Smooth muscle cell (in vitro differentiated cells): ENCODE results near the gene SEMA7A. TPM values are rescaled to one million over a fixed set of nuclear protein-coding genes. Genes with fewer than 3 reads are reported as not detected.
"Not testable (repeated sequence)": the region's sequence is repeated elsewhere in the genome, so short reads cannot be mapped to it uniquely, and the experiment has no call there.

ENCODE experiments used
- DNase-seq: peaks from one replicate; lab custom pipeline; 2025; ENCODE audit not compliant: unreplicated experiment; lab: John Stamatoyannopoulos, UW
- H2AFZ ChIP-seq: fragments of 200-600 bp; sonication (generic); 2 replicates; pipeline ENCODE4 v1.6.0; 2016; ENCODE audit warnings: antibody characterized with exemption, low read depth, mild to moderate bottlenecking
- H3F3A ChIP-seq: fragments of 200-600 bp; sonication (generic); 2 replicates; pipeline ENCODE4 v1.6.0; 2017; ENCODE audit warnings: antibody characterized with exemption, low read depth
- H3K27ac ChIP-seq: fragments of 200-600 bp; sonication (generic); 2 replicates; pipeline ENCODE4 v1.5.1; 2016; ENCODE audit warnings: low read depth, mild to moderate bottlenecking
- H3K27me3 ChIP-seq: fragments of 200-600 bp; sonication (generic); 2 replicates; pipeline ENCODE4 v1.6.1; 2016; ENCODE audit warnings: low read depth, mild to moderate bottlenecking
- H3K36me3 ChIP-seq: fragments of 200-600 bp; sonication (generic); 2 replicates; pipeline ENCODE4 v1.5.1; 2016; ENCODE audit warnings: low read depth
- H3K4me1 ChIP-seq: fragments of 200-600 bp; sonication (generic); 2 replicates; pipeline ENCODE4 v1.5.1; 2016; ENCODE audit warnings: low read depth
- H3K4me2 ChIP-seq: fragments of 200-600 bp; sonication (generic); 2 replicates; pipeline ENCODE4 v1.6.0; 2016; ENCODE audit warnings: mild to moderate bottlenecking
- H3K4me3 ChIP-seq: fragments of 200-600 bp; sonication (generic); 2 replicates; pipeline ENCODE4 v1.5.1; 2016; ENCODE audit warnings: mild to moderate bottlenecking
- H3K79me2 ChIP-seq: fragments of 200-600 bp; sonication (generic); 2 replicates; pipeline ENCODE4 v1.6.0; 2016; ENCODE audit warnings: low read depth, mild to moderate bottlenecking
- H3K9ac ChIP-seq: fragments of 200-600 bp; sonication (generic); 2 replicates; pipeline ENCODE4 v1.6.0; 2016; ENCODE audit warnings: low read depth
- H3K9me3 ChIP-seq: fragments of 200-600 bp; sonication (generic); replicated peaks from 2 replicates; pipeline ENCODE4 v1.5.1; 2016; ENCODE audit warnings: low read depth
- H4K20me1 ChIP-seq: fragments of 200-600 bp; sonication (generic); 2 replicates; pipeline ENCODE4 v1.6.0; 2016; ENCODE audit warnings: low read depth
- WGBS: methylation state at CpG from one replicate; pipeline ENCODE4 v1.1.7; 2016; ENCODE audit warnings: low lambda C conversion rate; 5-methylcytosine and 5-hydroxymethylcytosine counted together
- microRNA-seq: library from miRNA; unstranded; fragments of <30 nt; microRNA quantifications from one replicate; pipeline ENCODE4, GENCODE V29; 2016; ENCODE audit warnings: borderline number of aligned reads
- polyA plus RNA-seq: library from polyadenylated mRNA; unstranded; fragments of >200 nt; fragmentation: Nextera tagmentation; extraction: Ambion mirVana; gene quantifications from 2 replicates; pipeline ENCODE4 v1.2.1, GENCODE V29; 2016
- small RNA-seq: library from RNA; depleted of rRNA; stranded (forward); fragments of <200 nt; gene quantifications from one replicate; pipeline ENCODE3, GENCODE V24; 2014
- total RNA-seq: library from RNA; depleted of rRNA; stranded (reverse); fragments of >200 nt; gene quantifications from 2 replicates; pipeline ENCODE4 v1.2.3, GENCODE V29; 2014
- TF ChIP-seq, protein P1 (sequence below): fragments of 200-600 bp; sonication (generic); IDR thresholded peaks from 2 replicates; pipeline ENCODE4 v1.5.1; 2017; ENCODE audit warnings: borderline replicate concordance, mild to moderate bottlenecking, antibody characterized with exemption; ENCODE audit not compliant: insufficient read depth, poor library complexity, severe bottlenecking

SEMA7A gene
- total and polyA plus RNA-seq, 2 experiments from 2014 or later = 9.3 to 44.5 TPM

DNA sequence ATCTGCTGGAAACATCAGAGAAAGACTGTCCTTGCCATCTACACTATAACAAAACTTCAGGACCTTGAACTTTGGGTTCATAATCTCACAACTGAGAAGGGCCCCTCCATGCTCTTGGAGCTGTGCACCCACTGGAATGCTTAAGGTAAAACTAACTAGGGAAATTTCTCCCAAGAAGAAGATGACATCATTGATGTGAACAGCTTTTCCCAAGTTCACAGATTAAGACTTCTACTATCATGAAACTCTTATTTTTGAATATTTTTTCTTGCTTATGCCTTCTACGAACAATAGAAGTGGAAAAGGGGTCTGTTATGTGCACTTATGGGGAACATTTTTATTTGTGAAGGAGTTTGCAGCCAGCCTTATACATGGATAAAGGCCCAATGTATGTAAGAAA, 71.3 kb downstream of the SEMA7A start:
- TF ChIP-seq, protein P1, sequence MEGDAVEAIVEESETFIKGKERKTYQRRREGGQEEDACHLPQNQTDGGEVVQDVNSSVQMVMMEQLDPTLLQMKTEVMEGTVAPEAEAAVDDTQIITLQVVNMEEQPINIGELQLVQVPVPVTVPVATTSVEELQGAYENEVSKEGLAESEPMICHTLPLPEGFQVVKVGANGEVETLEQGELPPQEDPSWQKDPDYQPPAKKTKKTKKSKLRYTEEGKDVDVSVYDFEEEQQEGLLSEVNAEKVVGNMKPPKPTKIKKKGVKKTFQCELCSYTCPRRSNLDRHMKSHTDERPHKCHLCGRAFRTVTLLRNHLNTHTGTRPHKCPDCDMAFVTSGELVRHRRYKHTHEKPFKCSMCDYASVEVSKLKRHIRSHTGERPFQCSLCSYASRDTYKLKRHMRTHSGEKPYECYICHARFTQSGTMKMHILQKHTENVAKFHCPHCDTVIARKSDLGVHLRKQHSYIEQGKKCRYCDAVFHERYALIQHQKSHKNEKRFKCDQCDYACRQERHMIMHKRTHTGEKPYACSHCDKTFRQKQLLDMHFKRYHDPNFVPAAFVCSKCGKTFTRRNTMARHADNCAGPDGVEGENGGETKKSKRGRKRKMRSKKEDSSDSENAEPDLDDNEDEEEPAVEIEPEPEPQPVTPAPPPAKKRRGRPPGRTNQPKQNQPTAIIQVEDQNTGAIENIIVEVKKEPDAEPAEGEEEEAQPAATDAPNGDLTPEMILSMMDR = no peak
- no peak overlapping the region for H3K9ac ChIP-seq

DNA sequence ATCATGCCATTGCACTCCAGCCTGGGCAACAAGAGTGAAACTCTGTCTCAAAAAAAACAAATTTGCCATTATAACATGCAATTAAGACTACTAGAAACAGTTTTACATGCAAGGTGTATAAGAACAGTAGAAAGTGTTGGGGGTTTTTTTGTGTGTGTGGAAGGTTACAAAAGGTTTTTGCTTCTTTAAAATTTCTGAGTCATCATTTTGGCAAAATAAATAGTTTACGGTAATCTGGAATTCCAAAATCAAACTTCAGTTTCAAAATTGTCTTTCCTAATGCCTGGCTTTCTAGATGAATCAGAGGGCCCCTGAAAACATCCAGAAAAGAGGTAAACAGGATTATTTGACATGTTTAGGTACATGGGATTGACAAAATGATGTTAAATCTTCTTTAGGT, 72.9 kb downstream of the SEMA7A start:
- not testable (repeated sequence) for DNase-seq, H3K9me3 ChIP-seq, H3K9ac ChIP-seq, H2AFZ ChIP-seq, H3K27me3 ChIP-seq, H3K79me2 ChIP-seq, H3K36me3 ChIP-seq, H3K27ac ChIP-seq, H3F3A ChIP-seq, H4K20me1 ChIP-seq, H3K4me3 ChIP-seq, H3K4me2 ChIP-seq
- WGBS = 94% methylated on average over 1 of the region's 1 CpG
- H3K4me1 ChIP-seq = peaks cover 14% of the 10 kb centered on the region

More for the DNA sequence above, 71.3 kb downstream of the SEMA7A start:
- Histone ChIP-seq H3K27ac (no peak overlapping the region), H3K27me3 (no peaks in the 10 kb centered on the region), H4K20me1 (no peaks in the 10 kb centered on the region), H3K36me3 (no peaks in the 10 kb centered on the region), H3K4me1 (peaks cover 14% of the 10 kb centered on the region), H3F3A (no peaks in the 10 kb centered on the region), H3K9me3 (no peaks in the 10 kb centered on the region), H3K4me2 (no peak overlapping the region), H3K4me3 (no peak overlapping the region), H3K79me2 (no peaks in the 10 kb centered on the region), H2AFZ (no peak overlapping the region)
- WGBS = 96% methylated on average over 1 of the region's 1 CpG
- DNase-seq = no peak

DNA sequence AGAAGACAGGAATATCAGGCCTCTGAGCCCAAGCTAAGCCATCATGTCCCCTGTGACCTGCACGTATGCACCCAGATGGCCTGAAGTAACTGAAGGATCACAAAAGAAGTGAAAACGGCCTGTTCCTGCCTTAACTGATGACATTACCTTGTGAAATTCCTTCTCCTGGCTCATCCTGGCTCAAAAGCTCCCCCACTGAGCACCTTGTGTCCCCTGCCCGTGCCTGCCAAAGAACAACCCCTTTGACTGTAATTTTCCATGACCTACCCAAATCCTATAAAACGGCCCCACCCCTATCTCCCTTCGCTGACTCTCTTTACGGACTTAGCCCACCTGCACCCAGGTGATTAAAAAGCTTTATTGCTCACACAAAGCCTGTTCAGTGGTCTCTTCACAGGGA, 74.4 kb downstream of the SEMA7A start:
- H3K9me3 ChIP-seq, H4K20me1 ChIP-seq, DNase-seq, H3K79me2 ChIP-seq, H3K9ac ChIP-seq, H3F3A ChIP-seq, H3K4me1 ChIP-seq, H3K36me3 ChIP-seq, H3K27me3 ChIP-seq, H2AFZ ChIP-seq, H3K27ac ChIP-seq, H3K4me2 ChIP-seq, H3K4me3 ChIP-seq: not testable (repeated sequence)
- WGBS = 46% methylated on average over 6 of the region's 6 CpGs

Small RNA genes within 50 kb of the gene (microRNA-seq; reads per million reads assigned to microRNA genes)
- gene MIR6881 = 2.3 reads per million

Small RNA genes within 50 kb of the gene (small RNA-seq; reads per million reads assigned to genes)
- 0.08 reads per million for gene MIR6881

Other genes with a start within 250 kb of the SEMA7A start
- 111 and 124 TPM in 2 replicates for gene STRA6, start 231.2 kb downstream of the SEMA7A start, total RNA-seq
- 237 and 253 TPM in 2 replicates for gene STRA6, start 231.2 kb downstream of the SEMA7A start, polyA plus RNA-seq
- gene CCDC33, start 197.6 kb downstream of the SEMA7A start, total RNA-seq = 2.1 and 3.8 TPM in 2 replicates
- 5.8 and 10.0 TPM in 2 replicates for gene CCDC33, start 197.6 kb downstream of the SEMA7A start, polyA plus RNA-seq
- 2.2 and 6.6 TPM in 2 replicates for gene CYP11A1, start 66.3 kb downstream of the SEMA7A start, total RNA-seq
- gene CYP11A1, start 66.3 kb downstream of the SEMA7A start, polyA plus RNA-seq = 3.5 and 5.1 TPM in 2 replicates
- 54.5 and 60.6 TPM in 2 replicates for gene UBL7, start 27.2 kb upstream of the SEMA7A start, total RNA-seq
- 64.4 and 64.8 TPM in 2 replicates for gene UBL7, start 27.2 kb upstream of the SEMA7A start, polyA plus RNA-seq
- gene ARID3B, start 107.3 kb upstream of the SEMA7A start, total RNA-seq = 7.2 and 7.3 TPM in 2 replicates
- gene ARID3B, start 107.3 kb upstream of the SEMA7A start, polyA plus RNA-seq = 7.7 and 17.9 TPM in 2 replicates
- gene CLK3, start 181.9 kb upstream of the SEMA7A start, total RNA-seq = 92.4 and 105 TPM in 2 replicates
- 68.8 and 72.6 TPM in 2 replicates for gene CLK3, start 181.9 kb upstream of the SEMA7A start, polyA plus RNA-seq